HG02852 (cell line): ENCODE data around the gene CELA2A.
"Not testable (repeated sequence)": the region's sequence is repeated elsewhere in the genome, so short reads cannot be mapped to it uniquely, and the experiment has no call there.

Experiments
- ATAC-seq: cut with Tn5 transposase; IDR thresholded peaks from one replicate; pipeline ENCODE4 v1.9.1; 2021; ENCODE audit warnings: mild to moderate bottlenecking, moderate library complexity; ENCODE audit not compliant: unreplicated experiment

CELA2A gene

DNA sequence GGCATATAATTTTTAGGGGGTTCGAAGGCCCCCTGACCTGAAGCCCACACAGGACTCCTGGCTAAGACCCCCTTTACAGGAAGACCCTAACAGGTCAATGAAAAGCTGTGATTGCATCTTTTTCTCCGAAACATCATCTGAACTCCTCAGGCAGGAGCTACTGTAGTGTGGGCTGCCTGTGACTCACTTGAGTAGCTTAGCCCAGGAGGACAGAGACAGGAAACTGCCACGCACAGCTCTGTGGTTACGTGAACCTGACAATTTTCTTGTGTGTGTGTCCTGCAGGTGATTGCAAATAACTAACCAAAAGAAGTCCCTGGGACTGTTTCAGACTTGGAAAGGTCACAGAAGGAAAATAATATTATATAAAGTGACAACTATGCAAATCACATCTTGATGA, 34.5 kb downstream of the CELA2A start:
- ATAC-seq: not testable (repeated sequence)

DNA sequence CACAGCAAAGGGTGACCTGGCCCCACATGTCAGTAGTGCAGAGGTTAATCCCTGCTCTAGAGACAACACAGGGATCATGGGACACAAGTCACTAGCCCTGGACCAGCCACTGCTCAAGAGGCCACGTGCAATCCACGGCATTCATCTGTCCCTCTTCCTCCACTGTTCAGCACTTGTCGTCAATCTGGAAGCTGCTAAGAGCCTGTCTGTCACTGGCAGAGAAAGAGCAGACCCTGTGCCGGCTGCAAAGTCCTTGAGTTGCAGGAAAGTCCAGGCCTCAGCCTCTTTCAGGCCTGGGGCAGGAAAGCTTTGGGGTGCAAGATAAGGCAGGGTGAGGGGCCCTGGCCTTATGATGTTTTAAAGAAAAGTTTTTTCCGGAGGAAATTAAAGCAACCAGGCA, 36.1 kb downstream of the CELA2A start:
- no peak for ATAC-seq

DNA sequence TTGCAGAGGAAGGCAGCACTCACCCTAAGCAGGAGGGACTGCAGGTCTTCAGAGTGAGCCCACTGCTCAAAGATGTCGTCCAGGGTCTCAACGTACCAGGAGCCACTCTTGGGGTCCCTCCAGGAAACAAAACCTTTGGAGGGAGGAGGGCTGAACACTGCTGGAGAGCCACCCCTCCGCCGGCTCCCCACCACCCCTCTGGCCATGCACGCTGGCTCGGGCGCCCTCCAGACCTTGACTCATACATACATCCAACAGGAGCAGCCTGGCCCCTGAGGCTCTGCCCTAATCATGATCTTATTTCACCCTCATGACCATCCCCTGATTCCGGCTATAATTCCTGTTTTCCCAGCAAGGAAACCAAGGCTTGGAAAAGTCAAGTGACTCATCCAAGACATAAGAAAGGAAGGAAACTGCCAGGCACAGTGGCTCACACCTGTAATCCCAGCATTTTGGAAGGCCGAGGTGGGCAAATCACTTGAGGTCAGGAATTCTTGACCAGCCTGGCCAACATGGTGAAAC, 37.4 kb downstream of the CELA2A start:
- no peak for ATAC-seq

DNA sequence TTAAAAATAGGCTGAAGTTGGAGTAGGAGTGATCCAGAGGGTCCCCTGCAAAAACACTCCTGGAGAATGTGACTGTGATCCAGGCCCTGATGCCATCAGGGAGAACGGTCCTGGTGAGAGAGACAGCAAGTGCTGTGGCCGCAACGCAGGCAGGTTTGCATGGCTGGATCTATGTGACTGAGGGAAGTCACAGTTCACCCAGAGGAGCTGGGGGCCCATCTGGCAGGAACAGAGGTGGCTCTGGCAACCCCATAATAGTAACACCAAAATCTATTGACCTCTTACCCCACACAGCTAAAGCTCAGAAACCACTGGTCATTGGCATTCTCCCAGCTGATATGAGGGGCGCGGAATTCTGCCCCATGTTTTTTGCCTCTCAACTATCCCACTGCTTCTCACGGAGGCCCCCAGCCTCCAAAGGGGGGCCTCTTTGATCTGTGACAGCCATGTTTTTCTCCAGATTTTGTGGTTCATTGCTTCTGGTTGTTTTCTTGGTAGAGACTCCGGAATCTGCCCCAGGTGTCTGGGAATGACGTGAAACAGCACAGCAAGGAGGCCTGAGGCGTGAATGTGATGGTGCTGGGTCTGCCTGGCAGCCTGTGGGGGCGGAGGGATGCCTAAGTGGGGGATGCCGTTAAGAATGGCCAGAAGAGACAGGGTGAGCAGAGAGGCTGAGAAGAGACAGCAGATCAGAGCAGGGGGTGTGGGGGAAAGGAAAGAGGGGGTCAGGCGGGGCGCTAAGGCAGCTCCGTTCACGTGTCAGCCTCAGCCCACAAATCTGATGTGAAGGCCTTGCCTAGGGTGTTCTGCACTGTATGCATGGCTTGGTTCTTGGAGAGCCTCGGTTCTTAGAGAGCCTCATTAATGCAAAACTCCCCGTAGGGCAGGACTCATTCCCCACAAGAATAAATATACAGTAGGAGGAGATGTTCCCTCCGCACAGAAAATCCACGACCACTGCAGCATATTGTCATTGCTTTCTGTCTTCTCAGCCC, 43.9 kb downstream of the CELA2A start:
- ATAC-seq: no peak

DNA sequence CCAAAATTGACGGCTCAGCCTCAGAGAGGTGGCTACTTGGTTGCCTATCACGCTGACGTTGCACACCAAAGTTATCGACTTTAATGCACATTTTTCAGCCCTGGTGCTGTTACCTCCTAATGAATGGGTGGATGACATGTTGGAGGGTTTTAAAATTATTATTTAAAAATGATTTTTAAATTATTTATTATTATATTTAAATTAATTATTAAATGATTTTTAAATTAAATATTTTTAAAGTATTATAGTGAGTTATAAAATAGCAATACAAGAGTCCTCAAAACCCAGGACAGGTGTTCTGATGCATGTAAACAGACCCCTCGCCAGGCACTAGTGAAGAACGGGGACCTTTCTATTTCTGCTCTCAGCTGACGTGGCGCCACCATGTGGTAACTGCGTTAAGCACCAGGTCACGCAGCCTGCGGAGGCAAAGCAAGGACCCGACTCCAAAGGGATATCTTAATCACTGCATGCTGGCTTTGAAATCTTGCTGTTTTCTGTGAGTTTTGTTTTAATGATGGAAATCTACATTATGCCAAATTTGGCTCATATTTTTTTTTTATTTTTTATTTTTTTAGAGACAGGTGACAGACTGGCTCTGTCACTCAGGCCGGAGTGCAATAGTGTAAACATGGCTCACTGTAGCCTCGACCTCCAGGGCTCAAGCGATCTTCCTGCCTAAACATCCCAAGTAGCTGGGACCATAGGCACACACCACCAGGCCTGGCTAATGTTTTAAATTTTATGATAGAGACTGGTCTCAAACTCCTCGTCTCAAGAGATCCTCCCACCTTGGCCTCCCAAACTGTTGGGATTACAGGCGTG, 44.9 kb downstream of the CELA2A start:
- ATAC-seq: no peak

DNA sequence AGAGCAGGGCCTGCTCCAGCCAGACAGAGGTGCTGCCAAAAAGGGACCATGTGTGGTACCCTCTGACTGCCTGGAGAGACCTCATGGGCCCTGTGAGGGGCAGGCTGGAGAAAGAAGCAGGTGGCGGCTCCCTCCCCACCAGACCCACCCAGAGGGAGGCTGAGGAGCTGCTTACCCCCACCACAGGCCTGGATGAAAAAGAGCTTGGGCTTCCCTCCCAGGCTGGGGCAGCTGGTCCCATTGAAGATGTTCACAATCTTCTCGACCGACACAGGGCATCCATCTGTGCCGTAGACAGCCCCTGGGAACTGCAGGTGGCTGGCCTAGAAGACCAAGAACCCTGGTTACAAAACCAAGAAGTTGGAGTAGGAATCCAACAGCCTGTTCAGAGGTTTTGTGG, 47.9 kb downstream of the CELA2A start:
- ATAC-seq: no peak

DNA sequence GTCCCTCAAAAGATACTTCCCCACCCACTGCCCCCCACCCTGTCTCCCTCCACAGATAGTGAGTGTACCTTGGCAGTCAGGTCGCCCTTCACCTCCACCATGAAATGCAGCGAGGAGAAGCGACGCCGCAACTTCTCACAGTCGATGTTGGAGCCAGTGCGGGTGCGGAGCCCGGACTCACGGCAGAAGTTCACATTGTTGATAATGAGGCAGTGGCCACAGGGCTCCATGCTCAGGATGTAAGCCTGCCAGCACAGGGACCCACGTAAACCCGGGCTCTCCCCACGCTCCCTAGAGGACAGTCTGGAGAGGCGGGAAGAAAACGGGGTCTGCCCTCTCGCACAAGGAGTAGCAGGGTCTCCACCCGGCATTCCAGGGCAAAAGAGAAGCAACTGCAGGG, 50.3 kb downstream of the CELA2A start:
- ATAC-seq: no peak

DNA sequence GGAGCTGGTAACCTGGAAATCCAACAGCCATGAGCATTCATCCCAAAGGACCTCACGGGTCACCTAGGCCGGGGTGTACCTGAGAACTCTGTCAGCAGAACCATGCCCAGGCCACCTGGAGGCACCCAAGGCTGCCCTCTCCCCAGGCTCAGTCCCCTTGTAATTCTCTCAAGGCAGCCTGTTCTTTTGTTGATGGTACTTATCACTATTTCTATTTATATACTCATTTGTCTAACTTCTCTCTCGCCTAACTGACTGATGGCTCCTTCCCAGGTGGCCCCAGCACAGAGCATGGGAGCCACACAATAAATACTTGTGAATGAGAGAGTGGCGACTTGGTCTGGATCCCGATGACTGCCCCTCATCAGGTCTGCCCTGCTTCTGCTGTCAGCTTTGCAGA, 50.7 kb downstream of the CELA2A start:
- no peak for ATAC-seq

DNA sequence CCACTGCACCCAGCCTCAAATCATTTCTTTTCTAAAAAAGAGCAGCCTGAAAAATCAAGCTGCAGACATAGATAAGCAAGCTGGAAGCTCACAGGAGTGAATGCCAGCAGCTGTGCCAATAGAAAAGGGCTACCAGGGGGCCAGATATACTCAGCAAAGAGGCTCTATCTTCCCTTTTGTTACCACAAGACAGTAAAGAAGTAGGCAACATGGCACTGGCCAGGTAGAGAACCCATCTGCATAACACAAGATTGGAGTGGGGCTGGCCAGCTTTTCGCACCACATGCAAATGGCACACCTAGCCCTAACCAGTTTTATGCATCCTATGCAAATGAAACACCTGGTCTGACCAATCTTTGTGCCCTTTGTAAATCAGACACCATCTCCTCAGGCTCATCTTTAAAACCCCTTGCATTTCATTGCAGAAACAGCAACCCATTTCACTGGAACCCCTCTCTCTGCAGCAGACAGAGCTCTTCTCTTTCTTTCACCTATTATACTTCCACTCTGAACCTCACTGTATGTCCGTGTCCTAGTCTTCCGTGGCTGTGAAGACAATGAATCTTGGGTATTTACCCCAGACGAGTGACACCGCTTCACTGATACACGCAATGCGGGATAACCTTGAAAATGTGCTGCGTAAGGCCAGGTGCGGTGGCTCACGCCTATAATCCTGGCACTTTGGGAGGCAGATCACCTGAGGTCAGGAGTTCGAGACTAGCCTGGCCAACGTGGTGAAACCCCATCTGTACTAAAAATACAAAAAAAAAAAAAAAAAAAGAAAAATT, 52.4 kb downstream of the CELA2A start:
- ATAC-seq: no peak

DNA sequence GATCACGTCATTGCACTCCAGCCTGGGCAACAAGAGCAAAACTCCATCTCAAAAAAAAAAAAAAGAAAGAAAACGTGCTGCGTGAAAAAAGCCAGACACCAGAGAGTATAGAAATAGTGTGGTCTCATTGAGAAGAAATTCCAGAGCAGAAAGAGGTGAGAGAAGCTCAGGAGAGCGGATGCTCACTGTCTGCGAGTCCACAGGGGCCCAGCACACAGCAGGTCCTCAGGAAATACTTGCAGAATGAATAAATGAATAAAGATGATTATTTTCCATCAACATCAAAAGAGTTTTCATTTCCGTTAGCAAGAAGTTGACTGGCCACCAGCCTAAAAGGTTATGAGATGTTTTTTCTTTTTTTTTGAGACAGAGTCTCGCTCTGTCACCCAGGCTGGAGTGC, 53.1 kb downstream of the CELA2A start:
- ATAC-seq: no peak

DNA sequence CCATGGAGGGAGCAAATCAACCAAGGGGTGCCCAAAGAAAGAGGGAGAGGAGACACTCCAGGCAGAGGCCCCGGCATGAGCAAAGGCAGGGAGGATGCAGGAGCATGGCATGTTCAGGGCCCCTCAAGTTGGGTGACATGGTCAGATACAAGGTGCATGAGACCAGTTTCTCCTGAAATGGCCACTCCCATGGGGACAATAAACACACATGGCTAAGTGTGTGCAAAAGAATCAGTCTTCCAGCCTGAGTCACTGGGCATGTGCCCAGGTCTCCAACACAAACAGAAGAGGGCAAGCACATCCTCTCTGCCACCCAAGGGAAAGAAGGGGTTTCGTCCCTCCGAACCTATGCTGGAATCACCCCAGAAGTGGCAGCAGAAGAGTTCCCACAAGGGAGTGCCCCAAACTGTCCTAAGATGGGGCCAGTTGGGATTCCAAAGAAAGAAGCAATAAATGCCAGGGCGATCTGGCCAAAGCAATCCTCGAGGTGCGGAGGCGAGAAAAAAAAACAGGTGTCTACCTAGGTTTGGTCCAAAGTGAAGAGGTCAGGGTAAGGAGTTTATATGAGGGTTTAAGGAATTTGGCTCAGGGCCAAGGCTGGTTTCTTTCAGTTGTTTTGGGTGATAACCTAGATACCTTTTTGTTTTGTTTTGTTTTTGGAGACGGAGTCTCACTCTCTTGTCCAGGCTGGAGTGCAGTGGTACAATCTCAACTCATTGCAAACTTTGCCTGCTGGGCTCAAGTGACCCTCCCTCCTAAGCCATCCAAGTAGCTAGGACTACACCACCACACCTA, 54.3 kb downstream of the CELA2A start:
- no peak for ATAC-seq

DNA sequence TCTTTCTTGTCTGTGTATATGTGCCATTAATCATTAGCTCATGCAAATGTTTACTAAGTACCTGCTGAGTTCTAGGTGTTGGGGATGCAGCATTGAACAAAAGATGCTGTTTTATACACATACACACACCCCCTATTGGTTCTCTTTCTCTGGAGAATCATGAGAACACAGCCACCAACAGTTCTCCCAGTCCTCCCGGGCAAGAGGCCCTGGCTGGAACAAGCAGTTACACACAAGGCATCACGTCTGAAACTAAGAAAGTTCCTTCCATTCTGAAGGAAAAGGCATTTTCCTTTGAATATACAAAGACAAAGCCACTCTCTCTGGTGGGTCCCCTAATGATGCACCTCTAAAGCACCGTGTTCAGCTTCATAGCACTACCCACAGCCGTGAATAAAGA, 56.7 kb downstream of the CELA2A start:
- no peak for ATAC-seq

DNA sequence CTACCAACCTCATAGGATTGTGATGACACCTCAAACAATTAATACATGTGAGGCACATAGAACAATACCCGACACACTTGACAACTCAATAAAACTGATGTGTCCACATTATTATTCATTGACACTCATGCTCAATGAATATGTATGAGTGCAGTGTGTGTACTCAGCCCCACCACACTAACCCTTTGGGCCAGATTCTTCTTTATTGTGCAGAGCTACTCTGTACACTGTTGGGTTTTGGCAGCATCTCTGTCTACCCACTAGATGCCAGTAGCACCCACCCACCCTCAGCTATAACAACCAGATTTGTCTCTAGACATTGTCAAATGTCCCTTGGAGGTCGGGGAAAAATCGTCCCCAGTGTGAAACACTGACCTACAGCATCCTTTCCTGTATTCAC, 57.4 kb downstream of the CELA2A start:
- ATAC-seq: no peak

DNA sequence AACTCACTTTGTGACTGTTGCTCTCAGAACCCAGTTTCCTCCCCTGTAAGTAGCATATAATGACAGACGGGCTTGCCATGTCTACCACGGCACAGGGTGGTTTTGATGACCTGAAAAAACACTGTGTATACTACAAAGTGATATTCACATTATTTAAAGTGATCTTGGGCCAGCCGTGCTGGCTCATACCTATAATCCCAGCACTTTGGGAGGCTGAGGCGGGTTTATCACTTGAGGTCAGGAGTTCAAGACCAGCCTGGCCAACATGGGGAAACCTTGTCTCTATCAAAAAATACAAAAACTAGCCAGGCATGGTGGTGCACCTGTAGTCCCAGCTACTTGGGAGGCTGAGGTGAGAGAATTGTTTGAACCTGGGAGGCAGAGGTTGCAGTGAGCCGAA, 58.0 kb downstream of the CELA2A start:
- ATAC-seq: not testable (repeated sequence)

DNA sequence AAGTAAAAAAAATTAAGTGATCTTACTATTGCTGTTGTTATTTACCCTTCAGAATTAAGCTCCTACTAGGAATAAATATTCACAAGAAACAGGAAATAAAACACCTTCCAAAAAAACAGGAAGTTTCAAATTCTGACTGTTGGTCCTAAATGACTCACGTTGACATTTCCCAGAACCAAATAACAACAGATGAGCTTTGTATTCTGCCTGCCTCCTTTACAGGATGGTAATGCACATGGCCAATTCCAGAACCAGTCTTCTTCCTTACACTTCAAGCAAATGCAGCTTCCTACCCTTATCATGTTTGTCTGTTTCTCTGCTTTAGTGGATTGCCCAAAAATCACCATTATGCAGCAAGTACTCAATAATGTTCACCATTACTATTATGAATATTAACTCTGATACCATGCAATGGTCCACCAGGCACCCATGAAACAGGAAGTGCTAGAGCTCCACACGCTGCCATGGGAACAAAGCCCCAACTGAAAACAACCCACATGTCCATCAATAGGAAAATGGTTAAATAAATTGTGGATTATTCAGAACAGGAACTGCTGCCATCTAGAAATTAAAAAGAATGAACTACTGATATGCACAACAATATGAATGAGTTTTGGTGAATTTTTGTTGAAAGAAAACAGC, 58.6 kb downstream of the CELA2A start:
- ATAC-seq: no peak

DNA sequence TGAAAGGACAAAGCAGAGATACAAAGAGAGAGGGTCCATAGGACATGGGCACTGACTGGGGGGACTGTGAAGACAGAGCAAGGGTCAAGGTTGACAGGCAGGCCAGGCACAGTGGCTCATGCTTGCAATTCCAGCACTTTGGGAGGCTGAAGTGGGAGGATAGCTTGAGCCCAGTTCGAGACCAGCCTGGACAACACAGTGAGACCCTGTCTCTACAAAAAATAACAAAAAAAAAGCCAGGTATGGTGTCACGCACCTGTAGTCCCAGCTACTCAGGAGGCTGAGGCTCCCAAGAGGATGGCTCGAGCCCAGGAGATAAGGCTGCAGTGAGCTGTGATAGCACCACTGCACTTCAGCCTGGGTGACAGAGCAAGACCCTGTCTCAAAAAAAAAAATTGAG, 63.1 kb downstream of the CELA2A start:
- no peak for ATAC-seq

DNA sequence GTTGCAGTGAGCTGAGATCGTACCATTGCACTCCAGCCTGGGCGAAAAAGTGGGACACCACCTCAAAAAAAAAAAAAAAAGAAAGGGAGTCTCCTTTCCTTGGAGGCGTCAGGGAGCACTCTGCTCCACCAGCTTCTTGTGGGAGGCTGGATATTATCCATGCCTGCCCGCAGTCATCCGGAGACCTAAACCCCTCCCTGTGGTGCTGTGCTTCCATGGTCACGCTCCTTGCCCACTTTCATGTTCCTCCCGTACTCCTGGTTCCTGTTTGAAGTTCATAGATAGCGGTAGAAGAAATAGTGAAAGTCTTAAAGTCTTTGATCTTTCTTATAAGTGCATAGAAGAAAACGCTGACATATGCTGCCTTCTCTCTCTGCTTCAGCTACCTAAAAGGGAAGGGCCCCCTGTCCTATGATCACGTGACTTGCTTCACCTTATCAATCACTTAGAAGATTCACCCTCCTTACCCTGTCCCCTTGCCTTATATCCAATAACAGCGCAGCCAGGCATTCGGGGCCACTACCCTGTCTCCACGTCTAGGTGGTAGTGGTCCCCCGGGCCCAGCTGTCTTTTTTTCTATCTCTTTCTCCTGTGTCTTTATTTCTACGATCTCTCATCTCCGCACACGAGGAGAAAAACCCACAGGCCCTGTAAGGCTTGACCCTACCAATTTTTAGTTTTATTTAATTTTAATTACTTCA, 64.8 kb downstream of the CELA2A start:
- not testable (repeated sequence) for ATAC-seq
